GM18505 (cell line): ENCODE measurements around the gene OTULINL.
"Not testable (repeated sequence)": the region's sequence is repeated elsewhere in the genome, so short reads cannot be mapped to it uniquely, and the experiment has no call there.

ENCODE experiments used
- ATAC-seq: cut with Tn5 transposase; IDR thresholded peaks from one replicate; pipeline ENCODE4 v1.9.1; 2021; ENCODE audit not compliant: unreplicated experiment
- POLR2A ChIP-seq: IDR thresholded peaks from 4 replicates; pipeline ENCODE4 v1.6.1; 2011; ENCODE audit warnings: borderline replicate concordance; ENCODE audit not compliant: insufficient read depth, insufficient read length; ENCODE audit errors: extremely low read depth

OTULINL gene

GRCh38 chr5:14581106-14581890 is at the start of gene OTULINL:
TSS of gene OTULINL (plus strand) at chr5:14581792. CDS start at chr5:14581895, 103 bp downstream.
- peak; percentile 98 for ATAC-seq
- no peak for TF ChIP-seq POLR2A

DNA sequence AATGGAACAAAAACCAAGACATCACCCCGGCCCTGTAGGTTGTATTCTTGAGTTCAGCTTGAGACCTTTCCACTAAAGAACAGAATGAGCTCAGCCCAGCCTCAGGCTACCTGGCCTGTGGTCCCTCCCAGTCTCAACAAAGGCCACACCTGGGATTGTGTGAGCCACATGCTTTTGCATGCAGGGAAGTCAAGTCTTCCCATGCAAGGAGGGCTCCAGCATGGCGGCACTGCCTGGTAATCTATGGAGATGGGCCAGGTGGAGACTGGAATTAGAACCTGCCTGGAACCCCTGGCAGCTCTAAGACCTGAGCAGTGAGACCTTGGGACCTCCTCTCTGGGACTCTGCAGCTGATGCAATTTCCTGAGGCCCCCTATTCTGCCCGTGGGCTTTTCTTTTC is 49.4 kb upstream of the OTULINL start:
- no peak for ATAC-seq

GRCh38 chr5:14534773-14535172 is 46.8 kb upstream of the OTULINL start:
- TF ChIP-seq POLR2A: no peak
- ATAC-seq: no peak

More for the DNA sequence above, 49.4 kb upstream of the OTULINL start:
- TF ChIP-seq POLR2A: no peak

- ATAC-seq: no peak
- TF ChIP-seq POLR2A: no peak
Observed at GRCh38 chr5:14545308-14545707, 36.3 kb upstream of the OTULINL start.

- TF ChIP-seq POLR2A: no peak
- ATAC-seq: no peak
Observed at GRCh38 chr5:14545862-14546261, 35.7 kb upstream of the OTULINL start.

- no peak for ATAC-seq
- no peak for TF ChIP-seq POLR2A
Observed at GRCh38 chr5:14547666-14548065, 33.9 kb upstream of the OTULINL start.

DNA sequence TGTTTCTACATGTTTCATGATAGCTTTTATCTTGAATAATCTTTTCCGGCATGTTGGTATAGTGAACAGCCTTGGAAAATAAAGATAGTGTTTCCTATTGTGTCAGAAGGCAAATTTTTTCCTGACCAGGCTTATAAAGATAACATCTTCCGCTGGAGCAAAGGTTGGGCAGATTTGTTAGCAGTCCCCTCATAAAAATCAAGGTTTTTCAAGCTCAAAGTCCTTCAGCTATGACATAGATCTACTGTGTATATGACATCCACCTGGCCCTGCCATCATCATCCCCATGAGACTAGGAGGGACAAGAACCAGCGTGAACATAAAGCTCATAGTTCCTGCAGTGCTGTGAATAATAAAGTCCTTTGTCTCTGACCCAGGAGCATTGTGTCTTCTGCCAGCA is 30.4 kb upstream of the OTULINL start:
- TF ChIP-seq POLR2A: no peak
- no peak for ATAC-seq

DNA sequence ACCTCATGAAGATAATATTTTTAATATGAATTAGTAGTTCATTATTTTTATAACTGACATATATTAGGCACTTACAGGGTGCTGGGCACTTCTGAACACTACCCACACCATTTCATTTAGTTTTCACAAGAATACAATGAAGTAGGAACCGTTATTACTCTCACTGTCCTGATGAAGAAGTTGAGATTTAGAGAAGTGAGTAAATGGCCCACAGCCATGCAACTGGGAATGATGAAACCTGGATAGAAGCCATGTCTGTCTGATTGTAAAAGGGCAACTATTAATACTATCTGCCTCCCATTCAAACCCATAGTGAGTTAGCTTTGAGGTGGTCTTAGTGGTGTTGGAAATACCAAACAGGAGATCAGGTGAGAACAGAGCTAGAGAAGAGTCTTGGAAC is 29.6 kb upstream of the OTULINL start:
- ATAC-seq: no peak
- no peak for TF ChIP-seq POLR2A

- not testable (repeated sequence) for ATAC-seq
Observed at GRCh38 chr5:14554288-14554687, 27.3 kb upstream of the OTULINL start.

- no peak for TF ChIP-seq POLR2A
- ATAC-seq: no peak
Observed at GRCh38 chr5:14556015-14556414, 25.6 kb upstream of the OTULINL start.

GRCh38 chr5:14557203-14557770 is 24.3 kb upstream of the OTULINL start:
- TF ChIP-seq POLR2A: no peak
- ATAC-seq: no peak

DNA sequence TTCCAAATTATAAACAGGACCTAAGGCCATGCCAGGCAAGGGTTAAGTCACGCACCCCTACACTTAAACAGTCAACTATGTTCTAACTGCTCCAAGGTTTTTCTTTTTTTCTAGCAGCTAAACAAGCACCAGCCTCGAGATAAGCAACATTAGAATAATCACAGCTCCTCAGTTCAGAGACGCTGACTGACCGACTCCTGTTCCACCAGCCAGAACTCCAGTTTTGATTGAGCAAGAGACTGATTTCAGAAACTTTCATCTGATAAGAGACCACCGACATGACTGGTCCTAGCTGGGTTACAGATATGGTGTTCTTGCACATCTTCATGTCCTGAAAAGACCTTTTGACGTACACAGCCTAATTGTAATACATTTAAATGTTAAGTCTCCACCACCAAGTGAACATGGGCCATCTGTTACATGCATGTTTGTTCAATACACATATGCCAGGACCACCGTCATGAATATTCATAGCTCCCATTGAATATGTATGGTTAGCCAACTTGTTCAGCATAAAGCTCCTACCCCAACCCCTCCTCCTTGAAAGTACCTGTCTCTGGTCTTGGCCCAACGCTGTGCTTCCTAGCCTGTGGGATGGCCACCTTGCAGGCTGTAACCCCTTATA is 23.7 kb upstream of the OTULINL start:
- ATAC-seq: no peak
- no peak for TF ChIP-seq POLR2A

DNA sequence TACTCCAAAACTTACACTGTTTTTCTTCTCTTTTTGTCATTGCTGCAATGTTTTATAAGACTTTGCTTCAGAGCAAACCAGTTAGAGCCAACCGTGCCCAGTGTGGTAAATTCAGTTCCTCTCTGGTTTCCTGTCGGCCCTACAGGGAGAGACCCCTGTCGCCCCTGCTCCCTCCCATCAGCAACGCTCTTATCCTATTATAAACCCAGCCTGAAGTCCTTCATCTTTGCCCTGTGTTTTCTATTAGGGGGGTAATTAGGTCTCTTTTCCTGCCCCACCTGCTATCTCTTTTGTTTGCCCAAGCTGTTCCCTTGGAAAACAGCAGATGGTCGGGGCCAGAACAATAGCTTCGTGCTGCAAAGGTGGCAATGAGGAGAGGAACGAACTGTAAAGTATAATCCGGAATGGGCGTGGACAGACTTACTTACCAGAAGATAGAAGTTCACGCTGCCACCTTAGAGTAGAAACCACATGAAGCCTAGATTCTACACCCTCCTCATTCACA is 21.4 kb upstream of the OTULINL start:
- no peak for TF ChIP-seq POLR2A
- ATAC-seq: no peak

DNA sequence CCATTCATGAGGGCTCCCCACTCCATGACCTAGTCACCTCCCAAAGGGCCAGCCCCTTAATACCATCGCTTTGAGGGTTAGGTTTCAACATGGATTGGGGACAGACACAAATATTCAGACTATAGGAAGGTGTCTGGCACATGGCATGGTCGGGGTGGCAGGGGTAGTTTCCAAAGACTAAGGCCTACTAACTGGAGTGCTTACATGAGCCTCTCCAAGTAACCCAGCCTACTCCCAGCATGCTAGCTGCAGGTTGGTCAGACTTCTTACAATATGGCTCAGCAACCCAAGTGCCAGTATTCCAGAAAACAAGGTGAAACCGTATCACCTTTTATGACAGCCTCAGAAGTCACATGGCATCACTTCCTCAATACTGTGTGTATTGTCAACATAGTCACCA is 19.9 kb upstream of the OTULINL start:
- ATAC-seq: no peak
- TF ChIP-seq POLR2A: no peak
